Activated CD4-positive, alpha-beta T cell treated with anti-CD3 and anti-CD28 coated beads, Interleukin-2, amount 50 U/mL, for 16 hours (primary cell): ENCODE data around the gene MRGPRX3.

ENCODE experiments used
- DNase-seq: peaks from one replicate; pipeline ENCODE4 v3.0.0-alpha.2; 2020

MRGPRX3 gene

DNA sequence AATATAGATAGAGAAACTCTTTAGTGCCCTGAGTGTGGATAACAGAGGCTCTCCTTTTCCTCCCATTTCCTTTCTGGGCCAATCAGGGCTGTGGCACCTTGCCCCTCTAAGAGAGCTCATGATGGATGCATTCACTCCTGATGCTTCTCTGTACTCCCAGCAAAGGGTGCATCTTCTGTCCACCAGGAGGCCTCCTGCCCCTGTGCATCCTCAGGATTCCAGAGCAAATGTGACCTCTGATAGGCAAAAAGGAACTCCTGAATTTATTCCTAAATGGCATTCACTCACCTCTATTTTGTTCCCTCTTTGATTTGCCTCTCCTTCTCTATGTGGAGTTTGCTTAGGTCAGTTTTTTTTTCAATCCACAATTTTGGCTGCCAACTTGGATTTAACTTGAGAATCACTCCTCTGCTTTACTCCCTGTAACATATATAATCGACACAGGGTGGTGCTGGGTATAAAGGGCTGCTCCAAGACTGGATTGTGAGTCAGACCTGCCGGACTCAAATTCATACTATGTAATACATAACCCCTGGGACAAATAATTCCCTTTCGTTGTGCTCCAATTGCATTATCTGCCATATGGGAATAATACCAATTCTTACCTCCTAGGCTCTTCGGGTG, 39.1 kb downstream of the MRGPRX3 start:
- DNase-seq = no peak

- no peak for DNase-seq
These were observed 40.3 kb downstream of the MRGPRX3 start, which contains the start of gene MRGPRX4 for GRCh38 chr11:18172666-18173065. Gene MRGPRX4 (plus strand): TSS chr11:18172837. CDS start chr11:18173257, 420 bp downstream.

DNA sequence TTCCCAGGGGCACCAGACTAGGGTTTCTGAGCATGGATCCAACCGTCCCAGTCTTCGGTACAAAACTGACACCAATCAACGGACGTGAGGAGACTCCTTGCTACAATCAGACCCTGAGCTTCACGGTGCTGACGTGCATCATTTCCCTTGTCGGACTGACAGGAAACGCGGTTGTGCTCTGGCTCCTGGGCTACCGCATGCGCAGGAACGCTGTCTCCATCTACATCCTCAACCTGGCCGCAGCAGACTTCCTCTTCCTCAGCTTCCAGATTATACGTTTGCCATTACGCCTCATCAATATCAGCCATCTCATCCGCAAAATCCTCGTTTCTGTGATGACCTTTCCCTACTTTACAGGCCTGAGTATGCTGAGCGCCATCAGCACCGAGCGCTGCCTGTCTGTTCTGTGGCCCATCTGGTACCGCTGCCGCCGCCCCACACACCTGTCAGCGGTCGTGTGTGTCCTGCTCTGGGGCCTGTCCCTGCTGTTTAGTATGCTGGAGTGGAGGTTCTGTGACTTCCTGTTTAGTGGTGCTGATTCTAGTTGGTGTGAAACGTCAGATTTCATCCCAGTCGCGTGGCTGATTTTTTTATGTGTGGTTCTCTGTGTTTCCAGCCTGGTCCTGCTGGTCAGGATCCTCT, 41.0 kb downstream of the MRGPRX3 start:
- no peak for DNase-seq
